Tibial nerve (tissue), 4 donors: ENCODE results near the gene KAT7. TPM values are rescaled to one million over a fixed set of nuclear protein-coding genes. Genes with fewer than 3 reads are reported as not detected.

Experiments used
- DNase-seq, 2 donors: peaks; one replicate each; pipeline ENCODE4 v3.0.0-alpha.2; 2019; ENCODE audit warnings: low spot score in 2 of 2
- H3K27ac ChIP-seq, 4 donors: fragments of 200-600 bp; sonication (generic) in 3 of 4; one replicate each; pipeline ENCODE4 v1.5.1; 2017 to 2019; ENCODE audit warnings: mild to moderate bottlenecking in 1 of 4
- H3K27me3 ChIP-seq, 2 donors: fragments of 200-600 bp; sonication (generic) in 1 of 2; one replicate each; pipeline versions ENCODE4 v1.5.1 to v1.6.0; 2017 to 2019
- H3K36me3 ChIP-seq, 3 donors: fragments of 200-600 bp; sonication (generic); one replicate each; pipeline ENCODE4 v1.5.1; 2018 to 2019
- H3K4me1 ChIP-seq, 4 donors: fragments of 200-600 bp; sonication (generic) in 3 of 4; one replicate each; pipeline ENCODE4 v1.5.1; 2017 to 2019
- H3K4me3 ChIP-seq, 4 donors: fragments of 200-600 bp; sonication (generic) in 3 of 4; one replicate each; pipeline ENCODE4 v1.5.1; 2017 to 2019; ENCODE audit warnings: mild to moderate bottlenecking in 1 of 4, moderate library complexity in 1 of 4
- H3K9me3 ChIP-seq, 4 donors: fragments of 200-600 bp; sonication (generic) in 3 of 4; one replicate each; pipeline ENCODE4 v1.5.1; 2017 to 2019
- CTCF ChIP-seq, 5 experiments: fragments of 200-600 bp in 3 of 5; fragments of 450-650 bp in 2 of 5; sonication (generic) in 3 of 5; IDR thresholded peaks; one replicate each; pipeline ENCODE4 v1.5.1; 2016 to 2019; ENCODE audit warnings: antibody characterized with exemption in 5 of 5, mild to moderate bottlenecking in 3 of 5, moderate library complexity in 2 of 5
- EP300 ChIP-seq, 2 donors: sonication (generic); formaldehyde crosslinking; IDR thresholded peaks; one replicate each; pipeline ENCODE4 v1.6.1; 2017; ENCODE audit warnings: antibody characterized with exemption in 2 of 2, mild to moderate bottlenecking in 1 of 2
- POLR2A ChIP-seq, 2 donors: fragments of 450-650 bp; IDR thresholded peaks; one replicate each; pipeline ENCODE4 v1.6.1; 2017; ENCODE audit warnings: antibody characterized with exemption in 2 of 2, mild to moderate bottlenecking in 2 of 2, moderate library complexity in 2 of 2
- WGBS, 2 donors: methylation state at CpG; one replicate each; pipeline ENCODE4 v1.1.5; 2018; 5-methylcytosine and 5-hydroxymethylcytosine counted together
- total RNA-seq, 4 donors: library from RNA; depleted of rRNA; stranded (reverse); fragments of >200 nt; gene quantifications; one replicate each; pipeline ENCODE4 v1.1.0, GENCODE V29; 2016

The KAT7 gene
- 10 to 100 TPM; 31.6 to 45.6 (median 42.0) TPM for total RNA-seq

- Histone ChIP-seq H3K27ac (peak within 1 kb of the TSS; percentile 97 to 99 (median 98)), H3K36me3 (peaks cover 0 to 23% (median 11%) of the 10 kb centered on the region in 3 donors), H3K9me3 (no peaks in the 10 kb centered on the region), H3K4me1 (peaks cover 0 to 54% (median 27%) of the 10 kb centered on the region in 4 donors), H3K27me3 (no peaks in the 10 kb centered on the region), H3K4me3 (peak within 1 kb of the TSS; percentile 76 to 100 (median 94))
- peak; percentile 97 to 98 for DNase-seq
- 0 to 1% methylated on average over 45 to 54 of the region's 59 CpGs for WGBS, 2 donors
- TF ChIP-seq CTCF (IDR thresholded peaks at IDR 0.05) (peak in 3 of 5 experiments; percentile 33 to 37 (median 35)), POLR2A (IDR thresholded peaks at IDR 0.05) (peak; percentile 56 to 96), EP300 (IDR thresholded peaks at IDR 0.05) (peak; percentile 72 to 98)
Observed at GRCh38 chr17:49788478-49789242, at the start of gene KAT7. Gene KAT7, plus strand, starts transcription at chr17:49788681. Its CDS starts 154 bp downstream, at chr17:49788835.

- H3K36me3 ChIP-seq = no peaks in the 10 kb centered on the region
- no peaks in the 10 kb centered on the region for H3K9me3 ChIP-seq
- DNase-seq = peak; percentile 80 to 83
- H3K4me1 ChIP-seq = peaks cover 0 to 58% (median 37%) of the 10 kb centered on the region in 4 donors
- TF ChIP-seq EP300 (IDR thresholded peaks at IDR 0.05) (peak in 1 of 2 donors; percentile 74), POLR2A (IDR thresholded peaks at IDR 0.05) (no peak), CTCF (IDR thresholded peaks at IDR 0.05) (no peak)
- 65 to 66% methylated on average over 7 of the region's 7 CpGs for WGBS, 2 donors
- no peaks in the 10 kb centered on the region for H3K27me3 ChIP-seq
- H3K27ac ChIP-seq = peak overlapping the region in 3 of 4 donors; percentile 43 to 80 (median 73)
- H3K4me3 ChIP-seq = no peak overlapping the region
Observed at GRCh38 chr17:49739641-49740271, 48.7 kb upstream of the KAT7 start.

GRCh38 chr17:49741009-49741691 lies 47.3 kb upstream of the KAT7 start:
- H3K27ac ChIP-seq = peak overlapping the region in 3 of 4 donors; percentile 56 to 80 (median 73)
- 49 to 52% methylated on average over 5 of the region's 5 CpGs for WGBS, 2 donors
- H3K27me3 ChIP-seq = no peaks in the 10 kb centered on the region
- no peak overlapping the region for H3K4me3 ChIP-seq
- no peaks in the 10 kb centered on the region for H3K9me3 ChIP-seq
- no peak for DNase-seq
- H3K36me3 ChIP-seq = no peaks in the 10 kb centered on the region
- H3K4me1 ChIP-seq = peaks cover 0 to 58% (median 39%) of the 10 kb centered on the region in 4 donors
- TF ChIP-seq CTCF (IDR thresholded peaks at IDR 0.05) (no peak), EP300 (IDR thresholded peaks at IDR 0.05) (no peak), POLR2A (IDR thresholded peaks at IDR 0.05) (no peak)

- Histone ChIP-seq H3K9me3 (no peaks in the 10 kb centered on the region), H3K27ac (peak overlapping the region in 3 of 4 donors; percentile 56 to 80 (median 73)), H3K27me3 (no peaks in the 10 kb centered on the region), H3K4me3 (no peak overlapping the region), H3K36me3 (no peaks in the 10 kb centered on the region), H3K4me1 (peaks cover 0 to 58% (median 39%) of the 10 kb centered on the region in 4 donors)
- TF ChIP-seq EP300 (IDR thresholded peaks at IDR 0.05) (no peak), CTCF (IDR thresholded peaks at IDR 0.05) (no peak), POLR2A (IDR thresholded peaks at IDR 0.05) (no peak)
- DNase-seq = no peak
- WGBS, 2 donors = 42 to 53% methylated on average over 3 of the region's 3 CpGs
Observed at GRCh38 chr17:49741692-49742076, 46.8 kb upstream of the KAT7 start.
